Fibroblast of pulmonary artery (primary cell): ENCODE data around the gene JARID2.
"Not testable (repeated sequence)": the region's sequence is repeated elsewhere in the genome, so short reads cannot be mapped to it uniquely, and the experiment has no call there.

Experiments used
- DNase-seq: peaks from one replicate; pipeline ENCODE4 v3.0.0-alpha.2; 2010; ENCODE audit warnings: low read depth
- H3K4me3 ChIP-seq: replicated peaks from 2 replicates; pipeline ENCODE4 v1.5.1; 2011; ENCODE audit warnings: low read depth, mild to moderate bottlenecking, control low read depth, low read length, moderate library complexity
- CTCF ChIP-seq: IDR thresholded peaks from 2 replicates; pipeline ENCODE4 v1.5.1; 2011; ENCODE audit warnings: mild to moderate bottlenecking, control low read depth, low read length, inconsistent platforms; ENCODE audit errors: missing control alignments

Gene JARID2

GRCh38 chr6:15414235-15414612 is 168.4 kb downstream of the JARID2 start:
- DNase-seq, result no peak
- TF ChIP-seq CTCF, result no peak
- H3K4me3 ChIP-seq, result no peak overlapping the region

- not testable (repeated sequence) for DNase-seq, H3K4me3 ChIP-seq
Measured at GRCh38 chr6:15415622-15416021, 169.8 kb downstream of the JARID2 start.

- no peak overlapping the region for H3K4me3 ChIP-seq
- no peak for TF ChIP-seq CTCF
- DNase-seq, result no peak
Measured at GRCh38 chr6:15416932-15417509, 171.2 kb downstream of the JARID2 start.

GRCh38 chr6:15417811-15418210 is 171.9 kb downstream of the JARID2 start:
- H3K4me3 ChIP-seq, result no peak overlapping the region
- TF ChIP-seq CTCF, result no peak
- DNase-seq, result no peak

- no peak for TF ChIP-seq CTCF
- DNase-seq, result no peak
Measured at GRCh38 chr6:15419493-15419892, 173.6 kb downstream of the JARID2 start.

GRCh38 chr6:15420959-15421438 is 175.1 kb downstream of the JARID2 start:
- H3K4me3 ChIP-seq, result no peak overlapping the region
- no peak for TF ChIP-seq CTCF

More at GRCh38 chr6:15419493-15419892, 173.6 kb downstream of the JARID2 start:
- no peak overlapping the region for H3K4me3 ChIP-seq

GRCh38 chr6:15421945-15422733 is 176.3 kb downstream of the JARID2 start:
- no peak for DNase-seq
- TF ChIP-seq CTCF, result no peak
- no peak overlapping the region for H3K4me3 ChIP-seq

More at GRCh38 chr6:15420959-15421438, 175.1 kb downstream of the JARID2 start:
- DNase-seq, result no peak
